Measurements from ENCODE around the gene SLAMF9. TPM values are rescaled to one million over a fixed set of nuclear protein-coding genes. Genes with fewer than 3 reads are reported as not detected.

The SLAMF9 gene
- total RNA-seq, 2 donors from 2014 or later, result not detected

GRCh38 chr1:159939678-159940002 is 14.4 kb downstream of the SLAMF9 start:
- Mint-ChIP-seq H3K9me3 (no peaks in the 10 kb centered on the region), H3K27me3 (peaks cover 19 to 29% of the 10 kb centered on the region in 2 donors), H3K27ac (no peak overlapping the region), H3K36me3 (no peaks in the 10 kb centered on the region), H3K4me3 (no peak overlapping the region), H3K4me1 (ENCODE audit: low read depth in 2 of 2) (peaks cover 4 to 5% of the 10 kb centered on the region in 2 donors)
- no peak for DNase-seq (ENCODE audit: low spot score)
- no peak for ATAC-seq

GRCh38 chr1:159938905-159939677 is 14.9 kb downstream of the SLAMF9 start:
- no peaks in the 10 kb centered on the region for H3K9me3 Mint-ChIP-seq
- DNase-seq (ENCODE audit: low spot score) (no peak), ATAC-seq (no peak)
- peaks cover 16 to 25% of the 10 kb centered on the region in 2 donors for H3K27me3 Mint-ChIP-seq
- H3K4me1 Mint-ChIP-seq (ENCODE audit: low read depth in 2 of 2), result peaks cover 3 to 4% of the 10 kb centered on the region in 2 donors
- H3K27ac Mint-ChIP-seq, result no peak overlapping the region
- H3K36me3 Mint-ChIP-seq, result no peaks in the 10 kb centered on the region
- no peak overlapping the region for H3K4me3 Mint-ChIP-seq

GRCh38 chr1:159938211-159938852 is 15.7 kb downstream of the SLAMF9 start:
- no peak overlapping the region for H3K4me3 Mint-ChIP-seq
- H3K27me3 Mint-ChIP-seq, result peaks cover 9 to 20% of the 10 kb centered on the region in 2 donors
- H3K36me3 Mint-ChIP-seq, result no peaks in the 10 kb centered on the region
- no peaks in the 10 kb centered on the region for H3K9me3 Mint-ChIP-seq
- ATAC-seq (peak in 1 of 2 donors; percentile 62), DNase-seq (ENCODE audit: low spot score) (no peak)
- H3K27ac Mint-ChIP-seq, result no peak overlapping the region
- H3K4me1 Mint-ChIP-seq (ENCODE audit: low read depth in 2 of 2), result peaks cover 3 to 4% of the 10 kb centered on the region in 2 donors

- no peak overlapping the region for H3K4me3 Mint-ChIP-seq
- H3K27ac Mint-ChIP-seq, result no peak overlapping the region
- H3K4me1 Mint-ChIP-seq (ENCODE audit: low read depth in 2 of 2), result peaks cover 3 to 4% of the 10 kb centered on the region in 2 donors
- peaks cover 8 to 14% of the 10 kb centered on the region in 2 donors for H3K27me3 Mint-ChIP-seq
- no peak for DNase-seq (ENCODE audit: low spot score)
- no peaks in the 10 kb centered on the region for H3K36me3 Mint-ChIP-seq
- no peak for ATAC-seq
- H3K9me3 Mint-ChIP-seq, result no peaks in the 10 kb centered on the region
These were observed 16.8 kb downstream of the SLAMF9 start for GRCh38 chr1:159937054-159937750.

GRCh38 chr1:159936273-159936904 is 17.6 kb downstream of the SLAMF9 start:
- Mint-ChIP-seq H3K27me3 (peaks cover 8 to 14% of the 10 kb centered on the region in 2 donors), H3K27ac (no peak overlapping the region), H3K9me3 (no peaks in the 10 kb centered on the region), H3K4me3 (no peak overlapping the region), H3K36me3 (no peaks in the 10 kb centered on the region), H3K4me1 (ENCODE audit: low read depth in 2 of 2) (peaks cover 3 to 4% of the 10 kb centered on the region in 2 donors)
- DNase-seq (ENCODE audit: low spot score) (peak; percentile 81), ATAC-seq (peak; percentile 66 to 70)

GRCh38 chr1:159935719-159936272 is 18.2 kb downstream of the SLAMF9 start:
- DNase-seq (ENCODE audit: low spot score), result no peak

GRCh38 chr1:159935305-159935704 is 18.7 kb downstream of the SLAMF9 start:
- peaks cover 3 to 4% of the 10 kb centered on the region in 2 donors for H3K4me1 Mint-ChIP-seq (ENCODE audit: low read depth in 2 of 2)
- ATAC-seq (no peak), DNase-seq (ENCODE audit: low spot score) (no peak)
- H3K4me3 Mint-ChIP-seq, result no peak overlapping the region
- H3K36me3 Mint-ChIP-seq, result no peaks in the 10 kb centered on the region
- peaks cover 8 to 12% of the 10 kb centered on the region in 2 donors for H3K27me3 Mint-ChIP-seq
- H3K9me3 Mint-ChIP-seq, result no peaks in the 10 kb centered on the region
- H3K27ac Mint-ChIP-seq, result no peak overlapping the region

More at GRCh38 chr1:159935719-159936272, 18.2 kb downstream of the SLAMF9 start:
- H3K4me1 Mint-ChIP-seq (ENCODE audit: low read depth in 2 of 2), result peaks cover 3 to 4% of the 10 kb centered on the region in 2 donors
- no peaks in the 10 kb centered on the region for H3K9me3 Mint-ChIP-seq
- no peak overlapping the region for H3K27ac Mint-ChIP-seq
- H3K4me3 Mint-ChIP-seq, result no peak overlapping the region
- no peak for ATAC-seq
- H3K36me3 Mint-ChIP-seq, result no peaks in the 10 kb centered on the region
- H3K27me3 Mint-ChIP-seq, result peaks cover 8 to 14% of the 10 kb centered on the region in 2 donors

GRCh38 chr1:159934136-159935039 is 19.6 kb downstream of the SLAMF9 start:
- Mint-ChIP-seq H3K4me1 (ENCODE audit: low read depth in 2 of 2) (peaks cover 3 to 4% of the 10 kb centered on the region in 2 donors), H3K9me3 (no peaks in the 10 kb centered on the region), H3K27ac (no peak overlapping the region), H3K36me3 (no peaks in the 10 kb centered on the region), H3K4me3 (no peak overlapping the region), H3K27me3 (peaks cover 7 to 11% of the 10 kb centered on the region in 2 donors)
- no peak for DNase-seq (ENCODE audit: low spot score)
- no peak for ATAC-seq

- no peaks in the 10 kb centered on the region for H3K9me3 Mint-ChIP-seq
- no peak overlapping the region for H3K27ac Mint-ChIP-seq
- ATAC-seq (no peak), DNase-seq (ENCODE audit: low spot score) (no peak)
- H3K4me1 Mint-ChIP-seq (ENCODE audit: low read depth in 2 of 2), result peaks cover 4 to 9% of the 10 kb centered on the region in 2 donors
- peaks cover 0 to 6% of the 10 kb centered on the region in 2 donors for H3K27me3 Mint-ChIP-seq
- no peak overlapping the region for H3K4me3 Mint-ChIP-seq
- H3K36me3 Mint-ChIP-seq, result no peaks in the 10 kb centered on the region
These were observed 20.7 kb downstream of the SLAMF9 start for GRCh38 chr1:159933347-159933746.

GRCh38 chr1:159932296-159933285 is 21.4 kb downstream of the SLAMF9 start:
- no peaks in the 10 kb centered on the region for H3K36me3 Mint-ChIP-seq
- H3K4me1 Mint-ChIP-seq (ENCODE audit: low read depth in 2 of 2), result peaks cover 4 to 9% of the 10 kb centered on the region in 2 donors
- DNase-seq (ENCODE audit: low spot score) (no peak), ATAC-seq (no peak)
- no peak overlapping the region for H3K4me3 Mint-ChIP-seq
- no peaks in the 10 kb centered on the region for H3K9me3 Mint-ChIP-seq
- H3K27me3 Mint-ChIP-seq, result peaks cover 0 to 6% of the 10 kb centered on the region in 2 donors
- H3K27ac Mint-ChIP-seq, result no peak overlapping the region

- no peak overlapping the region for H3K27ac Mint-ChIP-seq
- no peaks in the 10 kb centered on the region for H3K36me3 Mint-ChIP-seq
- ATAC-seq, result no peak
- no peaks in the 10 kb centered on the region for H3K9me3 Mint-ChIP-seq
- H3K27me3 Mint-ChIP-seq, result peaks cover 0 to 6% of the 10 kb centered on the region in 2 donors
- H3K4me3 Mint-ChIP-seq, result no peak overlapping the region
- DNase-seq (ENCODE audit: low spot score), result no peak
- H3K4me1 Mint-ChIP-seq (ENCODE audit: low read depth in 2 of 2), result peaks cover 5 to 12% of the 10 kb centered on the region in 2 donors
These were observed 22.3 kb downstream of the SLAMF9 start for GRCh38 chr1:159931795-159932173.
